GM12878 (cell line): ENCODE results near the gene MAS1L. TPM values are rescaled to one million over a fixed set of nuclear protein-coding genes. Genes with fewer than 3 reads are reported as not detected.

Experiments
- ATAC-seq: fragments of 200-7000 bp; cut with Tn5 transposase; 3 replicates; pipeline ENCODE4 v1.9.1; 2020; ENCODE audit warnings: mild to moderate bottlenecking, moderate library complexity
- BruUV-seq: library from RNA; stranded (reverse); fragments of 400-500 nt; replicated peaks from 2 replicates; lab custom pipeline; 2021; lab: Mats Ljungman, UMichigan
- CTCF ChIA-PET: fragments of 300-600 bp; sonication (Branson Sonifier 250); formaldehyde crosslinking; extraction: SDS; loops from one replicate; lab custom pipeline; 2021; ENCODE audit warnings: inconsistent platforms; lab: Yijun Ruan, JAX
- POLR2A ChIA-PET: fragments of 350-600 bp; formaldehyde crosslinking; extraction: SDS; loops from one replicate; lab custom pipeline; 2021; ENCODE audit warnings: inconsistent platforms; lab: Charles Lee
- RAD21 ChIA-PET: fragments of 300-600 bp; sonication (Branson Sonifier 250); formaldehyde crosslinking; loops from one replicate; lab custom pipeline; 2023; ENCODE audit warnings: antibody characterized with exemption; ENCODE audit not compliant: unreplicated experiment; lab: Charles Lee
- SMC1A ChIA-PET: fragments of 300-600 bp; sonication (Branson Sonifier 250); formaldehyde crosslinking; loops from one replicate; lab custom pipeline; 2023; ENCODE audit not compliant: unreplicated experiment, uncharacterized antibody; lab: Charles Lee
- DNase-seq: peaks from one replicate; pipeline ENCODE4 v3.0.0-alpha.2; 2011; ENCODE audit warnings: low read depth, low spot score
- FAIRE-seq: peaks from 3 replicates; lab custom pipeline; 2011; peaks lifted over from hg19 to GRCh38; lab: Jason Lieb, UNC
- H2AFZ ChIP-seq: 2 replicates; pipeline ENCODE4 v1.6.0; 2011; ENCODE audit warnings: low read depth, low read length, control low read depth; ENCODE audit not compliant: control insufficient read depth
- H3K27ac ChIP-seq: 2 replicates; pipeline ENCODE4 v1.5.1; 2011; ENCODE audit warnings: control low read depth; ENCODE audit not compliant: control insufficient read depth, insufficient read depth
- H3K27me3 ChIP-seq, 2 experiments: replicated peaks in 1 of 2; 2 replicates each; pipeline versions ENCODE4 v1.6.0 to v1.6.1; 2011; ENCODE audit warnings: low read length in 1 of 2; ENCODE audit not compliant: control insufficient read depth in 2 of 2, insufficient read depth in 2 of 2
- H3K36me3 ChIP-seq, 2 experiments: 2 replicates each; pipeline ENCODE4 v1.5.1; 2011; ENCODE audit warnings: low read length in 1 of 2; ENCODE audit not compliant: control insufficient read depth in 2 of 2, insufficient read depth in 2 of 2
- H3K4me1 ChIP-seq: 2 replicates; pipeline ENCODE4 v1.6.1; 2011; ENCODE audit warnings: mild to moderate bottlenecking, low read length, moderate library complexity, mixed read lengths; ENCODE audit not compliant: control insufficient read depth, insufficient read depth
- H3K4me2 ChIP-seq: 2 replicates; pipeline ENCODE4 v1.6.0; 2011; ENCODE audit warnings: control low read depth; ENCODE audit not compliant: control insufficient read depth, insufficient read depth
- H3K4me3 ChIP-seq: fragments of 200-600 bp; sonication (generic); 2 replicates; pipeline ENCODE4 v1.5.1; 2016
- H3K79me2 ChIP-seq: 2 replicates; pipeline ENCODE4 v1.6.0; 2011; ENCODE audit warnings: low read length; ENCODE audit not compliant: control insufficient read depth, insufficient read depth
- H3K9ac ChIP-seq: 2 replicates; pipeline ENCODE4 v1.8.0; 2011; ENCODE audit warnings: low read length, control low read depth, mixed read lengths; ENCODE audit not compliant: control insufficient read depth, insufficient read depth
- H3K9me3 ChIP-seq: replicated peaks from 3 replicates; pipeline ENCODE4 v1.5.1; 2011; ENCODE audit warnings: mild to moderate bottlenecking, low read length; ENCODE audit not compliant: control insufficient read depth, insufficient read depth
- H4K20me1 ChIP-seq: 2 replicates; pipeline ENCODE4 v1.6.0; 2011; ENCODE audit not compliant: control insufficient read depth, insufficient read depth
- CBFB ChIP-seq: IDR thresholded peaks from 2 replicates; pipeline ENCODE4 v1.6.1; 2016; ENCODE audit warnings: antibody characterized with exemption, low read depth
- CBX5 ChIP-seq: sonication (generic); IDR thresholded peaks from 2 replicates; pipeline ENCODE4 v1.6.1; 2016; ENCODE audit warnings: low read depth, moderate library complexity, mild to moderate bottlenecking, inconsistent platforms
- CUX1 ChIP-seq: IDR thresholded peaks from 2 replicates; pipeline ENCODE4 v1.6.1; 2012; ENCODE audit warnings: improper control_type of control experiment, low read depth, low read length; ENCODE audit not compliant: insufficient replicate concordance
- SIX5 ChIP-seq: IDR thresholded peaks from 2 replicates; pipeline ENCODE4 v1.6.1; 2011; ENCODE audit warnings: mild to moderate bottlenecking, low read depth, low read length, moderate library complexity; ENCODE audit not compliant: severe bottlenecking
- SMAD5 ChIP-seq: IDR thresholded peaks from 2 replicates; pipeline ENCODE4 v1.6.1; 2016; ENCODE audit warnings: antibody characterized with exemption, low read depth
- TBL1XR1 ChIP-seq: IDR thresholded peaks from 2 replicates; pipeline ENCODE4 v1.6.1; 2012; ENCODE audit warnings: low read depth, low read length, improper control_type of control experiment
- WGBS: methylation state at CpG from one replicate; pipeline ENCODE4 v1.1.6; 2016; ENCODE audit warnings: low lambda C conversion rate; ENCODE audit not compliant: insufficient replicate concordance, insufficient coverage; ENCODE audit errors: missing lambda C conversion rate; 5-methylcytosine and 5-hydroxymethylcytosine counted together
- in situ Hi-C: fragments of 300-500 bp; cut with MboI; formaldehyde crosslinking; loops from 9 replicates; pipeline ENCODE4 v1.14.3; 2018; ENCODE audit warnings: mixed read lengths
- intact Hi-C: fragments of 100-400 bp; cut with micrococcal nuclease; formaldehyde crosslinking; loops from one replicate; pipeline ENCODE4 v1.14.2; 2022; ENCODE audit not compliant: unreplicated experiment
- polyA plus RNA-seq, 11 experiments: library from polyadenylated mRNA; depleted of rRNA in 4 of 11; unstranded in 6 of 11; stranded (reverse) in 5 of 11; fragments of >200 nt; fragmentation: Nextera tagmentation in 4 of 11; fragmentation: Illumina TruSeq in 1 of 11; extraction: Ambion mirVana in 4 of 11; extraction: Trizol in 1 of 11; gene quantifications; 1 replicate in 1 of 11; 2 replicates in 10 of 11; pipeline versions ENCODE4 v1.2.1 to v1.2.3, GENCODE V29; 2011 to 2016; ENCODE audit warnings: inconsistent platforms in 2 of 11, missing spikeins in 2 of 11, low read depth in 1 of 11
- total RNA-seq, 4 experiments: library from RNA; depleted of rRNA in 3 of 4; stranded (reverse); fragments of >200 nt in 3 of 4; fragmentation: Illumina TruSeq in 1 of 4; extraction: Trizol in 1 of 4; gene quantifications; 2 replicates each; pipeline versions ENCODE4 v1.2.1 to v1.2.3, GENCODE V29; 2013 to 2021

MAS1L gene
- total and polyA plus RNA-seq, 10 of the 15 experiments (the other 5 are each of a cell fraction or from before 2014, with no cell fraction given) = not detected

- H3K27ac ChIP-seq = no peak overlapping the region
- 0 out of 4 replicates have a peak, but pooled peaks cover under 1 to 2% of the 10 kb centered on the region in 2 experiments for H3K27me3 ChIP-seq
- DNase-seq (no peak), FAIRE-seq (no peak), ATAC-seq (no peak)
- RAD21 ChIA-PET = no interaction called here
- H3K9ac ChIP-seq = no peak overlapping the region
- no peak overlapping the region for H2AFZ ChIP-seq
- TF ChIP-seq SMAD5 (no peak), SIX5 (no peak), CUX1 (no peak), CBFB (no peak), CBX5 (no peak), TBL1XR1 (no peak)
- H4K20me1 ChIP-seq = no peaks in the 10 kb centered on the region
- H3K4me3 ChIP-seq = no peak overlapping the region
- H3K4me1 ChIP-seq = no peaks in the 10 kb centered on the region
- WGBS = 18% methylated on average over 4 of the region's 4 CpGs
- no peak overlapping the region for H3K4me2 ChIP-seq
- CTCF ChIA-PET = no interaction called here
- no peaks in the 10 kb centered on the region for H3K79me2 ChIP-seq
- SMC1A ChIA-PET = no interaction called here
- intact Hi-C loops (no loop called here), in situ Hi-C loops (no loop called here)
- no peaks in the 10 kb centered on the region for H3K36me3 ChIP-seq
- H3K9me3 ChIP-seq = no peaks in the 10 kb centered on the region
- no TSS peak for BruUV-seq
- POLR2A ChIA-PET = no interaction called here
Measured at GRCh38 chr6:29496961-29497360, 9.2 kb upstream of the MAS1L start.
